SK-N-MC (cell line): Measurements from ENCODE around the gene SMIM41.

Experiments used
- DNase-seq: peaks from one replicate; pipeline ENCODE4 v3.0.0-alpha.2; 2011; ENCODE audit warnings: low read depth, low spot score
- H3K27ac ChIP-seq: fragments of 200-600 bp; sonication (generic); 2 replicates; pipeline ENCODE4 v1.5.1; 2016; ENCODE audit warnings: mixed run types
- H3K36me3 ChIP-seq: fragments of 200-600 bp; sonication (generic); 2 replicates; pipeline ENCODE4 v1.6.1; 2017; ENCODE audit warnings: antibody characterized with exemption, low read length, mixed read lengths; ENCODE audit not compliant: insufficient read depth
- H3K4me3 ChIP-seq: fragments of 200-600 bp; sonication (generic); 2 replicates; pipeline ENCODE4 v1.5.1; 2016
- H3K9ac ChIP-seq: fragments of 200-600 bp; sonication (generic); 2 replicates; pipeline ENCODE4 v1.8.0; 2017; ENCODE audit warnings: mixed run types, mixed read lengths; ENCODE audit not compliant: insufficient read length
- H3K9me3 ChIP-seq: fragments of 200-600 bp; sonication (generic); 2 replicates; pipeline ENCODE4 v1.6.1; 2017; ENCODE audit warnings: low read depth, mild to moderate bottlenecking, antibody characterized with exemption, low read length, moderate library complexity, mixed read lengths
- EZH2 ChIP-seq: fragments of 200-600 bp; sonication (generic); IDR thresholded peaks from one replicate; pipeline ENCODE4 v1.6.1; 2017; ENCODE audit warnings: antibody characterized with exemption
- FOXP2 ChIP-seq: optimal IDR thresholded peaks from 2 replicates; pipeline ENCODE3; 2011; ENCODE audit warnings: mild to moderate bottlenecking, moderate library complexity; ENCODE audit not compliant: insufficient read depth; ENCODE audit errors: extremely low read length, control extremely low read depth
- POLR2AphosphoS5 ChIP-seq: IDR thresholded peaks from 2 replicates; pipeline ENCODE4 v1.6.1; 2012; ENCODE audit warnings: mild to moderate bottlenecking, low read depth, low read length, borderline replicate concordance

SMIM41 gene

GRCh38 chr12:52086944-52087835 is 7.7 kb downstream of the SMIM41 start:
- no peak overlapping the region for H3K4me3 ChIP-seq
- H3K9me3 ChIP-seq, result no peaks in the 10 kb centered on the region
- no peak overlapping the region for H3K27ac ChIP-seq
- TF ChIP-seq EZH2, result no peak
- TF ChIP-seq FOXP2, result no peak
- no peak for TF ChIP-seq POLR2AphosphoS5
- no peaks in the 10 kb centered on the region for H3K36me3 ChIP-seq
- H3K9ac ChIP-seq, result no peak overlapping the region
- DNase-seq, result no peak

- no peaks in the 10 kb centered on the region for H3K9me3 ChIP-seq
- H3K9ac ChIP-seq, result no peak overlapping the region
- no peak overlapping the region for H3K4me3 ChIP-seq
- no peak for DNase-seq
- TF ChIP-seq EZH2 (no peak), FOXP2 (no peak), POLR2AphosphoS5 (no peak)
- H3K36me3 ChIP-seq, result no peaks in the 10 kb centered on the region
- no peak overlapping the region for H3K27ac ChIP-seq
Observed at GRCh38 chr12:52087961-52088820, 8.7 kb downstream of the SMIM41 start.

GRCh38 chr12:52089491-52089890 is 10.0 kb downstream of the SMIM41 start:
- DNase-seq, result no peak
- Histone ChIP-seq H3K27ac (no peak overlapping the region), H3K9me3 (no peaks in the 10 kb centered on the region), H3K4me3 (no peak overlapping the region), H3K9ac (no peak overlapping the region), H3K36me3 (no peaks in the 10 kb centered on the region)
- no peak for TF ChIP-seq POLR2AphosphoS5
- TF ChIP-seq EZH2, result no peak
- TF ChIP-seq FOXP2, result no peak

- no peak for DNase-seq
- H3K27ac ChIP-seq, result no peak overlapping the region
Observed at GRCh38 chr12:52090291-52090690, 10.8 kb downstream of the SMIM41 start.

GRCh38 chr12:52091061-52091460 is 11.6 kb downstream of the SMIM41 start:
- H3K9me3 ChIP-seq, result no peaks in the 10 kb centered on the region
- no peak for DNase-seq

More at GRCh38 chr12:52090291-52090690, 10.8 kb downstream of the SMIM41 start:
- TF ChIP-seq POLR2AphosphoS5, result no peak
- no peak for TF ChIP-seq FOXP2
- TF ChIP-seq EZH2, result no peak
- Histone ChIP-seq H3K4me3 (no peak overlapping the region), H3K36me3 (no peaks in the 10 kb centered on the region), H3K9me3 (no peaks in the 10 kb centered on the region), H3K9ac (no peak overlapping the region)

GRCh38 chr12:52091869-52092268 is 12.4 kb downstream of the SMIM41 start:
- Histone ChIP-seq H3K9me3 (no peaks in the 10 kb centered on the region), H3K27ac (no peak overlapping the region), H3K4me3 (no peak overlapping the region), H3K9ac (no peak overlapping the region), H3K36me3 (no peaks in the 10 kb centered on the region)
- no peak for TF ChIP-seq FOXP2
- no peak for DNase-seq

More at GRCh38 chr12:52091061-52091460, 11.6 kb downstream of the SMIM41 start:
- Histone ChIP-seq H3K27ac (no peak overlapping the region), H3K9ac (no peak overlapping the region), H3K4me3 (no peak overlapping the region), H3K36me3 (no peaks in the 10 kb centered on the region)
- no peak for TF ChIP-seq POLR2AphosphoS5
- no peak for TF ChIP-seq EZH2
- no peak for TF ChIP-seq FOXP2

- Histone ChIP-seq H3K27ac (no peak overlapping the region), H3K9me3 (no peaks in the 10 kb centered on the region), H3K9ac (no peak overlapping the region), H3K4me3 (no peak overlapping the region), H3K36me3 (no peaks in the 10 kb centered on the region)
- TF ChIP-seq POLR2AphosphoS5, result no peak
- no peak for TF ChIP-seq EZH2
- DNase-seq, result no peak
Observed at GRCh38 chr12:52093346-52093745, 13.8 kb downstream of the SMIM41 start.

- Histone ChIP-seq H3K9ac (no peak overlapping the region), H3K9me3 (no peaks in the 10 kb centered on the region), H3K4me3 (no peak overlapping the region), H3K36me3 (no peaks in the 10 kb centered on the region), H3K27ac (no peak overlapping the region)
- no peak for TF ChIP-seq FOXP2
- TF ChIP-seq POLR2AphosphoS5, result no peak
- TF ChIP-seq EZH2, result no peak
- no peak for DNase-seq
Observed at GRCh38 chr12:52096332-52097044, 17.0 kb downstream of the SMIM41 start.
